B cell (primary cell): ENCODE results near the gene CRY2. TPM values are rescaled to one million over a fixed set of nuclear protein-coding genes. Genes with fewer than 3 reads are reported as not detected.

Experiments
- ATAC-seq: fragments of 200-7000 bp; cut with Tn5 transposase; one replicate; pipeline ENCODE4 v1.10.0; 2021; ENCODE audit warnings: low read depth, mild to moderate bottlenecking, moderate number of reproducible peaks, moderate library complexity
- CTCF ChIA-PET: fragments of 350-600 bp; sonication (Branson Sonifier 250); formaldehyde crosslinking; loops from one replicate; lab custom pipeline; 2021; ENCODE audit warnings: antibody characterized with exemption, inconsistent platforms; lab: Charles Lee
- POLR2A ChIA-PET: fragments of 350-600 bp; sonication (Branson Sonifier 250); formaldehyde crosslinking; loops from one replicate; lab custom pipeline; 2021; ENCODE audit warnings: antibody characterized with exemption; lab: Charles Lee
- DNase-seq: peaks from one replicate; pipeline ENCODE4 v3.0.0; 2013
- H2AFZ ChIP-seq: 2 replicates; pipeline ENCODE4 v1.6.1; 2012; ENCODE audit warnings: mild to moderate bottlenecking, low read depth, low read length; ENCODE audit not compliant: insufficient read depth, poor library complexity, severe bottlenecking
- H3K27ac ChIP-seq, 2 donors: 1 replicate in 1 of 2; 2 replicates in 1 of 2; pipeline ENCODE4 v1.5.1; 2012 to 2013; ENCODE audit warnings: low read length in 2 of 2, mild to moderate bottlenecking in 2 of 2, moderate library complexity in 1 of 2
- H3K27me3 ChIP-seq, 4 experiments: fragments of 200-600 bp in 1 of 4; sonication (generic) in 1 of 4; replicated peaks in 1 of 4; 1 replicate in 2 of 4; 2 replicates in 2 of 4; pipeline versions ENCODE4 v1.6.1 to v1.7.0; 2013 to 2016; ENCODE audit warnings: low read length in 3 of 4, mild to moderate bottlenecking in 2 of 4, mixed read lengths in 1 of 4, moderate library complexity in 1 of 4; ENCODE audit not compliant: insufficient read depth in 4 of 4, control insufficient read depth in 3 of 4; ENCODE audit errors: control extremely low read depth in 1 of 4
- H3K36me3 ChIP-seq, 2 experiments: replicated peaks in 1 of 2; 1 replicate in 1 of 2; 2 replicates in 1 of 2; pipeline versions ENCODE4 v1.6.1 to v1.7.1; 2013; ENCODE audit warnings: low read length in 1 of 2; ENCODE audit not compliant: insufficient read depth in 2 of 2, control insufficient read depth in 1 of 2; ENCODE audit errors: control extremely low read depth in 1 of 2, extremely low read depth in 1 of 2
- H3K4me1 ChIP-seq, 2 donors: fragments of 200-600 bp in 1 of 2; sonication (generic) in 1 of 2; 1 replicate in 1 of 2; 2 replicates in 1 of 2; pipeline versions ENCODE4 v1.5.1 to v1.6.1; 2013 to 2017; ENCODE audit warnings: low read length in 2 of 2; ENCODE audit not compliant: control insufficient read depth in 2 of 2, insufficient read depth in 2 of 2
- H3K4me2 ChIP-seq: replicated peaks from 2 replicates; pipeline ENCODE3; 2012; ENCODE audit warnings: mild to moderate bottlenecking, low read depth, low read length; ENCODE audit not compliant: poor library complexity, severe bottlenecking
- H3K4me3 ChIP-seq, 5 experiments: fragments of 200-600 bp in 1 of 5; sonication (generic) in 1 of 5; 1 replicate in 3 of 5; 2 replicates in 2 of 5; pipeline versions ENCODE4 v1.5.1 to v1.7.0; 2011 to 2016; ENCODE audit warnings: low read length in 4 of 5, mild to moderate bottlenecking in 4 of 5, low read depth in 2 of 5, control low read depth in 1 of 5, moderate library complexity in 1 of 5; ENCODE audit not compliant: insufficient read depth in 1 of 5; ENCODE audit errors: control extremely low read depth in 1 of 5, extremely low read depth in 1 of 5
- H3K79me2 ChIP-seq: fragments of 200-600 bp; sonication (generic); one replicate; pipeline ENCODE4 v1.6.0; 2016; ENCODE audit warnings: low read length; ENCODE audit not compliant: control insufficient read depth, insufficient read depth
- H3K9ac ChIP-seq: fragments of 200-600 bp; sonication (generic); 2 replicates; pipeline ENCODE4 v1.6.1; 2017; ENCODE audit warnings: mild to moderate bottlenecking, low read length, moderate library complexity
- H3K9me3 ChIP-seq, 3 donors: one replicate each; pipeline versions ENCODE4 v1.6.1 to v1.7.1; 2013; ENCODE audit warnings: low read length in 2 of 3; ENCODE audit not compliant: control insufficient read depth in 2 of 3, insufficient read depth in 1 of 3; ENCODE audit errors: control extremely low read depth in 1 of 3
- H4K20me1 ChIP-seq: 2 replicates; pipeline ENCODE4 v1.6.0; 2012; ENCODE audit warnings: mild to moderate bottlenecking, low read length; ENCODE audit not compliant: insufficient read depth, control insufficient read depth, poor library complexity, severe bottlenecking
- H3K27ac Mint-ChIP-seq: one replicate; pipeline ENCODE4 v1.8.0; 2021; ENCODE audit warnings: mixed read lengths
- H3K27me3 Mint-ChIP-seq: one replicate; pipeline ENCODE4 v1.8.0; 2021; ENCODE audit warnings: mixed read lengths
- H3K4me1 Mint-ChIP-seq: one replicate; pipeline ENCODE4 v1.8.0; 2021; ENCODE audit warnings: mixed read lengths
- H3K4me3 Mint-ChIP-seq: one replicate; pipeline ENCODE4 v1.8.0; 2021; ENCODE audit warnings: mixed read lengths
- H3K9me3 Mint-ChIP-seq: one replicate; pipeline ENCODE4 v1.8.0; 2022; ENCODE audit warnings: mixed read lengths; ENCODE audit not compliant: insufficient read depth
- EZH2 ChIP-seq: IDR thresholded peaks from 2 replicates; pipeline ENCODE4 v1.6.1; 2012; ENCODE audit warnings: borderline replicate concordance, low read depth, mild to moderate bottlenecking, moderate library complexity, low read length; ENCODE audit not compliant: insufficient read depth, poor library complexity, severe bottlenecking
- WGBS: methylation state at CpG from one replicate; pipeline ENCODE4 v1.1.5; 2013; ENCODE audit warnings: missing lambda C conversion rate; ENCODE audit not compliant: insufficient coverage; 5-methylcytosine and 5-hydroxymethylcytosine counted together
- intact Hi-C: fragments of 100-400 bp; cut with micrococcal nuclease; formaldehyde crosslinking; loops from one replicate; pipeline ENCODE4 v1.10.0; 2022
- polyA plus RNA-seq: library from polyadenylated mRNA; depleted of rRNA; stranded (reverse); fragments of >200 nt; gene quantifications from 2 replicates; pipeline ENCODE4 v1.2.3, GENCODE V29; 2012
- total RNA-seq, 2 donors: library from RNA; stranded (reverse); fragments of 120-200 nt in 1 of 2; gene quantifications; 1 replicate in 1 of 2; 2 replicates in 1 of 2; pipeline versions ENCODE4 v1.2.3 to v1.2.4, GENCODE V29; 2013 to 2022
- TF ChIP-seq, protein P1 (sequence below): fragments of 200-600 bp; IDR thresholded peaks from one replicate; pipeline ENCODE4 v1.8.0; 2022; ENCODE audit warnings: antibody characterized with exemption, mild to moderate bottlenecking

Gene CRY2
- total and polyA plus RNA-seq, 2 donors (not counting 1 experiment from before 2014, with no cell fraction given): 20.4 to 65.1 TPM

DNA sequence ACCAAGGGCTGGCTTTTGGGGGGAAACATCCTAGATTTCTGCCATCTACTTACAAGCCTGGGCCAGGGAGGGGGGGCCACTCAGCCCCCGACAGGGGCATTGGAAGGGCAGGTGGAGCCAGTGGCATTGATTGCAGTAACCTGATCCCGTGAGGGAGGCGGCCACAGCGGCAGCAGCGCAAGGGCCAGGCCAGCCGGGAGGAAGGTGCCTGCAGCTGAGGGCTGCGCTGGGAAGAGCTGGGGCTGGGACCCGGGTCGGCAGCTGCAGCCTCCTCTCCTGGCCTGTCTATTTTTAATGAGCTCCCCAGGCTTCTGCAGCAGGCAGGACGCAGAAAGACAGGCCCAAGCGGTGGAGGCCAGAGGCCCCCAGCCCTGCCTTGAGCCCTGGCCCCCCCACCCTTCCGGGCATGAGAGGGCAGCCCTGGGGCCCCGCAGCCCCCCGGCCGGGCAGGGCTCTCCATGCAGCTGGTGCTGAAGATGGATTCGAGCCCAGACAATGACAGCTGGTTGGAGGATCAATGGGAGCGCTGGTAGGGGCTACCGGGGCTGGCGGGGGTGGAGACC is 49.2 kb downstream of the CRY2 start:
- no peak overlapping the region for H3K27ac ChIP-seq
- no peak overlapping the region for H2AFZ ChIP-seq
- Mint-ChIP-seq H3K4me1 (peaks cover 12% of the 10 kb centered on the region), H3K9me3 (no peaks in the 10 kb centered on the region), H3K4me3 (no peak overlapping the region), H3K27me3 (peaks cover 35% of the 10 kb centered on the region), H3K27ac (no peak overlapping the region)
- no peaks in the 10 kb centered on the region for H3K79me2 ChIP-seq
- intact Hi-C loops: no loop called here
- peaks cover 12 to 17% of the 10 kb centered on the region in 2 donors for H3K4me1 ChIP-seq
- CTCF ChIA-PET: interaction anchor here (3.3 kb wide), 1 partner anchor 69 kb away, joined by 12 read pairs; no protein-coding TSS in a partner anchor
- TF ChIP-seq EZH2: no peak
- TF ChIP-seq, protein P1, sequence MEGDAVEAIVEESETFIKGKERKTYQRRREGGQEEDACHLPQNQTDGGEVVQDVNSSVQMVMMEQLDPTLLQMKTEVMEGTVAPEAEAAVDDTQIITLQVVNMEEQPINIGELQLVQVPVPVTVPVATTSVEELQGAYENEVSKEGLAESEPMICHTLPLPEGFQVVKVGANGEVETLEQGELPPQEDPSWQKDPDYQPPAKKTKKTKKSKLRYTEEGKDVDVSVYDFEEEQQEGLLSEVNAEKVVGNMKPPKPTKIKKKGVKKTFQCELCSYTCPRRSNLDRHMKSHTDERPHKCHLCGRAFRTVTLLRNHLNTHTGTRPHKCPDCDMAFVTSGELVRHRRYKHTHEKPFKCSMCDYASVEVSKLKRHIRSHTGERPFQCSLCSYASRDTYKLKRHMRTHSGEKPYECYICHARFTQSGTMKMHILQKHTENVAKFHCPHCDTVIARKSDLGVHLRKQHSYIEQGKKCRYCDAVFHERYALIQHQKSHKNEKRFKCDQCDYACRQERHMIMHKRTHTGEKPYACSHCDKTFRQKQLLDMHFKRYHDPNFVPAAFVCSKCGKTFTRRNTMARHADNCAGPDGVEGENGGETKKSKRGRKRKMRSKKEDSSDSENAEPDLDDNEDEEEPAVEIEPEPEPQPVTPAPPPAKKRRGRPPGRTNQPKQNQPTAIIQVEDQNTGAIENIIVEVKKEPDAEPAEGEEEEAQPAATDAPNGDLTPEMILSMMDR: no peak
- H4K20me1 ChIP-seq: no peaks in the 10 kb centered on the region
- no peak overlapping the region for H3K4me3 ChIP-seq
- H3K9me3 ChIP-seq: peaks cover 0 to 12% (median 0%) of the 10 kb centered on the region in 3 donors
- ATAC-seq (no peak), DNase-seq (no peak)
- POLR2A ChIA-PET: no interaction called here
- H3K27me3 ChIP-seq: peaks cover 0 to 53% (median 24%) of the 10 kb centered on the region in 4 experiments
- H3K9ac ChIP-seq: no peak overlapping the region
- H3K4me2 ChIP-seq: no peak overlapping the region
- no peaks in the 10 kb centered on the region for H3K36me3 ChIP-seq
- WGBS: 32% methylated on average over 19 of the region's 19 CpGs

DNA sequence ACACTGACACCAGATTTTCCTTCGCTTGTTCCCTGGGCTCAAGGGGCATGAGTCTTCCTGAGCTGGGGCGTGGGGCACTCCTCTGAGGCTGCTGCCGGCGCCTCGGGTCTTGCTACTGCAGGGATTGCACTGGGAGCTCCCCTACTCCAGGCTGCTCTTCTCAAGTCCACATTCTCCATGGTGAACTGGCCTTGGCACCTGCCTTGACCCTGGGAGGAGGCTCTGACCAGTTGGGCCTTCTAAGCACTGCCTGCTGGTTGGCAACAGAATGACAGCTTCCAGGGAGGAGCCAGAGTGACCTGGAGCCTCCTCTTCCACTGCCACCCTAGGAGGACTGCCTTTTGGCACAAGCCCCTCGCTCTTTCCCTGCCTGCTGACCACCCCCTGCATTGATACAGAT is 50.3 kb downstream of the CRY2 start:
- Mint-ChIP-seq H3K9me3 (no peaks in the 10 kb centered on the region), H3K27me3 (peaks cover 35% of the 10 kb centered on the region), H3K27ac (no peak overlapping the region), H3K4me1 (peaks cover 12% of the 10 kb centered on the region), H3K4me3 (no peak overlapping the region)
- Histone ChIP-seq H3K36me3 (no peaks in the 10 kb centered on the region), H3K79me2 (no peaks in the 10 kb centered on the region), H3K4me3 (no peak overlapping the region), H2AFZ (no peak overlapping the region), H4K20me1 (no peaks in the 10 kb centered on the region), H3K4me1 (peaks cover 12 to 17% of the 10 kb centered on the region in 2 donors), H3K9ac (no peak overlapping the region), H3K4me2 (no peak overlapping the region), H3K9me3 (peaks cover 0 to 12% (median 0%) of the 10 kb centered on the region in 3 donors), H3K27ac (no peak overlapping the region), H3K27me3 (peaks cover 0 to 53% (median 23%) of the 10 kb centered on the region in 4 experiments)
- ChIA-PET CTCF (interaction anchor here (0.7 to 3.3 kb wide), 3 partner anchors 20 to 106 kb away, joined by 3 to 12 read pairs (median 3); partner anchors contain the start of gene PEX16), POLR2A (no interaction called here)
- no peak for ATAC-seq
- no peak for DNase-seq
- 95% methylated on average over 5 of the region's 6 CpGs for WGBS
- no peak for TF ChIP-seq EZH2
- TF ChIP-seq, protein P1: no peak
- intact Hi-C loops: no loop called here
